HepG2 (cell line): ENCODE results near the gene SLC36A3. TPM values are rescaled to one million over a fixed set of nuclear protein-coding genes. Genes with fewer than 3 reads are reported as not detected.
A peak's percentile ranks its signal among the peaks of the same experiment; 100 is the strongest.

Experiments
- ATM ChIP-seq: fragments of 450-650 bp; IDR thresholded peaks from 2 replicates; pipeline ENCODE4 v1.7.1; 2017; ENCODE audit warnings: mild to moderate bottlenecking, borderline replicate concordance
- BCL3 ChIP-seq: sonication (generic); formaldehyde crosslinking; IDR thresholded peaks from 2 replicates; pipeline ENCODE4 v1.5.1; 2020; ENCODE audit warnings: mild to moderate bottlenecking, missing genetic modification reagents, moderate library complexity
- CREB1 ChIP-seq, 2 experiments: fragments of 450-650 bp in 1 of 2; IDR thresholded peaks; 2 replicates each; pipeline ENCODE4 v1.6.1; 2016 to 2017; ENCODE audit warnings: control low read depth in 1 of 2, mild to moderate bottlenecking in 1 of 2, missing compliant biosample characterization in 1 of 2, missing genetic modification characterization in 1 of 2
- DNMT3B ChIP-seq: conservative IDR thresholded peaks from 2 replicates; pipeline ENCODE4 v1.6.1; 2016; ENCODE audit warnings: missing biosample characterization, control low read depth
- FLYWCH1 ChIP-seq: sonication (generic); formaldehyde crosslinking; IDR thresholded peaks from 2 replicates; pipeline ENCODE4 v1.8.1; 2023; ENCODE audit warnings: mild to moderate bottlenecking, missing genetic modification reagents
- GTF3A ChIP-seq: sonication (generic); formaldehyde crosslinking; conservative IDR thresholded peaks from 2 replicates; pipeline ENCODE4 v1.4.0; 2020; ENCODE audit warnings: mild to moderate bottlenecking, missing genetic modification reagents
- IRX3 ChIP-seq: sonication (generic); formaldehyde crosslinking; IDR thresholded peaks from 2 replicates; pipeline ENCODE4 v1.8.1; 2023; ENCODE audit warnings: mild to moderate bottlenecking, low read depth, missing genetic modification reagents, borderline replicate concordance
- KLF9 ChIP-seq: IDR thresholded peaks from 2 replicates; pipeline ENCODE4 v1.6.1; 2016; ENCODE audit warnings: low read depth
- PTBP1 ChIP-seq: fragments of 200-400 bp; formaldehyde crosslinking; IDR thresholded peaks from 2 replicates; pipeline ENCODE4 v1.6.1; 2018; ENCODE audit warnings: low read length, low read depth; ENCODE audit not compliant: poor library complexity, severe bottlenecking
- SOX6 ChIP-seq, 2 experiments: fragments of 450-650 bp in 1 of 2; sonication (generic) in 1 of 2; formaldehyde crosslinking in 1 of 2; IDR thresholded peaks; 2 replicates each; pipeline versions ENCODE4 v1.4.0 to v1.6.1; 2017 to 2020; ENCODE audit warnings: antibody characterized with exemption in 1 of 2, mild to moderate bottlenecking in 1 of 2, missing genetic modification reagents in 1 of 2
- SP4 ChIP-seq: sonication (generic); formaldehyde crosslinking; IDR thresholded peaks from 2 replicates; pipeline ENCODE4 v1.8.1; 2023; ENCODE audit warnings: mild to moderate bottlenecking, missing genetic modification reagents
- ZBTB10 ChIP-seq: sonication (generic); formaldehyde crosslinking; IDR thresholded peaks from 2 replicates; pipeline ENCODE4 v1.4.0; 2020; ENCODE audit warnings: missing genetic modification reagents, borderline replicate concordance
- ZBTB39 ChIP-seq: sonication (generic); formaldehyde crosslinking; IDR thresholded peaks from 2 replicates; pipeline ENCODE4 v1.5.0; 2020; ENCODE audit warnings: missing genetic modification reagents
- ZNF124 ChIP-seq: sonication (generic); formaldehyde crosslinking; IDR thresholded peaks from 2 replicates; pipeline ENCODE4 v1.4.0; 2020; ENCODE audit warnings: missing genetic modification reagents
- ZNF17 ChIP-seq: sonication (generic); formaldehyde crosslinking; IDR thresholded peaks from 2 replicates; pipeline ENCODE4 v1.5.0; 2020; ENCODE audit warnings: mild to moderate bottlenecking, missing genetic modification reagents
- ZNF317 ChIP-seq: sonication (generic); formaldehyde crosslinking; IDR thresholded peaks from 2 replicates; pipeline ENCODE4 v1.5.0; 2020; ENCODE audit warnings: mild to moderate bottlenecking, missing genetic modification reagents
- ZNF576 ChIP-seq: sonication (generic); formaldehyde crosslinking; IDR thresholded peaks from 2 replicates; pipeline ENCODE4 v1.4.0; 2020; ENCODE audit warnings: mild to moderate bottlenecking, missing genetic modification reagents
- ZNF781 ChIP-seq: sonication (generic); formaldehyde crosslinking; IDR thresholded peaks from 2 replicates; pipeline ENCODE4 v1.5.1; 2020; ENCODE audit warnings: borderline replicate concordance, mild to moderate bottlenecking, missing genetic modification reagents; ENCODE audit errors: not compliant biosample characterization
- ZNF784 ChIP-seq: sonication (generic); formaldehyde crosslinking; IDR thresholded peaks from 2 replicates; pipeline ENCODE4 v1.5.1; 2020; ENCODE audit warnings: missing genetic modification reagents, mild to moderate bottlenecking, borderline replicate concordance
- ZSCAN21 ChIP-seq: sonication (generic); formaldehyde crosslinking; IDR thresholded peaks from 2 replicates; pipeline ENCODE4 v1.8.0; 2022; ENCODE audit warnings: mild to moderate bottlenecking, missing genetic modification reagents, moderate library complexity, borderline replicate concordance
- ZSCAN31 ChIP-seq: sonication (generic); formaldehyde crosslinking; IDR thresholded peaks from 2 replicates; pipeline ENCODE4 v1.5.0; 2020; ENCODE audit warnings: low read depth, mild to moderate bottlenecking, missing genetic modification reagents
- polyA plus RNA-seq, 8 experiments: library from polyadenylated mRNA; depleted of rRNA in 3 of 8; stranded (reverse) in 7 of 8; unstranded in 1 of 8; fragments of >200 nt; fragmentation: Illumina TruSeq in 4 of 8; extraction: Trizol in 4 of 8; gene quantifications; 2 replicates each; pipeline versions ENCODE4 v1.2.1 to v1.2.3, GENCODE V29; 2011 to 2016; ENCODE audit warnings: low read depth in 4 of 8, missing spikeins in 1 of 8, mixed read lengths in 1 of 8; ENCODE audit not compliant: insufficient read depth in 1 of 8
- total RNA-seq, 5 experiments: library from RNA; depleted of rRNA; stranded (reverse); fragments of >200 nt; fragmentation: Illumina TruSeq; extraction: Trizol; gene quantifications; 2 replicates each; pipeline ENCODE4 v1.2.3, GENCODE V29; 2016; ENCODE audit warnings: low read depth in 1 of 5

The SLC36A3 gene
- total and polyA plus RNA-seq, 2 of the 13 experiments (the other 11 are each of a cell fraction or from before 2014, with no cell fraction given): not detected

- TF ChIP-seq FLYWCH1 (CRISPR knock-in tag) (no peak), SP4 (no peak), BCL3 (CRISPR knock-in tag) (no peak), ZNF576 (CRISPR knock-in tag) (no peak), ZBTB10 (CRISPR knock-in tag) (peak; percentile 73; the same call in 1 of the 2 replicates), ZNF781 (CRISPR knock-in tag) (no peak), ZNF124 (CRISPR knock-in tag) (0 out of 2 replicates have a peak, but pooled peaks have one; percentile 79), ZNF17 (CRISPR knock-in tag) (no peak), ZBTB39 (CRISPR knock-in tag) (no peak), PTBP1 (no peak), DNMT3B (CRISPR knock-in tag) (no peak), ZNF784 (no peak), ZNF317 (CRISPR knock-in tag) (no peak), IRX3 (CRISPR knock-in tag) (no peak), CREB1 (IDR thresholded peaks at IDR 0.05) (no peak), CREB1 (CRISPR knock-in tag; IDR thresholded peaks at IDR 0.05) (no peak; the same call in 1 of the 2 replicates), ZSCAN21 (CRISPR knock-in tag) (no peak), KLF9 (CRISPR knock-in tag) (no peak), GTF3A (no peak), ZSCAN31 (CRISPR knock-in tag) (no peak), SOX6 (IDR thresholded peaks at IDR 0.05) (no peak), SOX6 (CRISPR knock-in tag; IDR thresholded peaks at IDR 0.05) (peak; percentile 77), ATM (no peak)
These were observed 68.9 kb downstream of the SLC36A3 start (continued) for GRCh38 chr5:151234476-151235238.
